Testis (tissue), 2 donors: ENCODE data around the gene ARRDC5.

ENCODE experiments used
- CTCF ChIP-seq, 3 experiments: fragments of 450-650 bp in 2 of 3; fragments of 200-600 bp in 1 of 3; sonication (generic) in 1 of 3; IDR thresholded peaks; one replicate each; pipeline ENCODE4 v1.5.1; 2016 to 2019; ENCODE audit warnings: antibody characterized with exemption in 3 of 3, mild to moderate bottlenecking in 2 of 3, moderate library complexity in 1 of 3
- POLR2A ChIP-seq: fragments of 450-650 bp; IDR thresholded peaks from one replicate; pipeline ENCODE4 v1.6.1; 2017; ENCODE audit warnings: antibody characterized with exemption, mild to moderate bottlenecking, moderate library complexity

GRCh38 chr19:4870025-4870700 lies 32.5 kb downstream of the ARRDC5 start:
- TF ChIP-seq CTCF (IDR thresholded peaks at IDR 0.05) (no peak), POLR2A (no peak)
